H9 (cell line): ENCODE results near the gene JMJD1C. TPM values are rescaled to one million over a fixed set of nuclear protein-coding genes. Genes with fewer than 3 reads are reported as not detected.

ENCODE experiments used
- DNase-seq: peaks from one replicate; pipeline ENCODE4 v3.0.0-alpha.2; 2017
- H2AFZ ChIP-seq: one replicate; pipeline ENCODE4 v1.6.1; 2013; ENCODE audit warnings: mild to moderate bottlenecking, low read length, control low read depth, moderate library complexity
- H2AK5ac ChIP-seq: 2 replicates; pipeline ENCODE4 v1.6.1; 2013; ENCODE audit warnings: low read length, control low read depth, mixed read lengths; ENCODE audit not compliant: insufficient read length
- H2BK120ac ChIP-seq: one replicate; pipeline ENCODE4 v1.6.1; 2013; ENCODE audit warnings: low read depth, mild to moderate bottlenecking, low read length, control low read depth, inconsistent platforms; ENCODE audit not compliant: poor library complexity, severe bottlenecking
- H2BK12ac ChIP-seq: 2 replicates; pipeline ENCODE4 v1.6.1; 2013; ENCODE audit warnings: low read length, control low read depth, mixed read lengths, low read depth; ENCODE audit not compliant: insufficient read length
- H2BK15ac ChIP-seq: 2 replicates; pipeline ENCODE4 v1.6.1; 2013; ENCODE audit warnings: low read depth, low read length, control low read depth
- H2BK20ac ChIP-seq: one replicate; pipeline ENCODE4 v1.6.1; 2013; ENCODE audit warnings: low read depth, mild to moderate bottlenecking, low read length, control low read depth, inconsistent platforms; ENCODE audit not compliant: poor library complexity, severe bottlenecking
- H2BK5ac ChIP-seq: 2 replicates; pipeline ENCODE4 v1.6.1; 2013; ENCODE audit warnings: low read length, control low read depth, mixed read lengths; ENCODE audit not compliant: insufficient read length
- H3K14ac ChIP-seq: 2 replicates; pipeline ENCODE4 v1.6.1; 2013; ENCODE audit warnings: low read length, control low read depth; ENCODE audit not compliant: insufficient read depth
- H3K18ac ChIP-seq: 2 replicates; pipeline ENCODE4 v1.6.1; 2013; ENCODE audit warnings: low read depth, mild to moderate bottlenecking, mixed read lengths, low read length, control low read depth; ENCODE audit not compliant: insufficient read length
- H3K23ac ChIP-seq: 2 replicates; pipeline ENCODE4 v1.6.1; 2013; ENCODE audit warnings: low read length, control low read depth, mixed read lengths, low read depth; ENCODE audit not compliant: insufficient read length
- H3K23me2 ChIP-seq: 2 replicates; pipeline ENCODE4 v1.6.1; 2013; ENCODE audit warnings: low read depth, mild to moderate bottlenecking, mixed read lengths, low read length, control low read depth; ENCODE audit not compliant: insufficient read length, poor library complexity, severe bottlenecking
- H3K27ac ChIP-seq: 2 replicates; pipeline ENCODE4 v1.5.1; 2013; ENCODE audit warnings: low read length, control low read depth, mixed read lengths, low read depth; ENCODE audit not compliant: insufficient read length
- H3K27me3 ChIP-seq: 2 replicates; pipeline ENCODE4 v1.6.1; 2013; ENCODE audit warnings: low read length, control low read depth, inconsistent platforms; ENCODE audit not compliant: insufficient read depth
- H3K4ac ChIP-seq: 2 replicates; pipeline ENCODE4 v1.6.1; 2013; ENCODE audit warnings: low read depth, mild to moderate bottlenecking, control low read depth, inconsistent platforms, low read length, moderate library complexity
- H3K4me1 ChIP-seq: 2 replicates; pipeline ENCODE4 v1.6.1; 2013; ENCODE audit warnings: low read length, control low read depth, inconsistent platforms; ENCODE audit not compliant: insufficient read depth
- H3K4me2 ChIP-seq: 2 replicates; pipeline ENCODE4 v1.6.1; 2013; ENCODE audit warnings: low read length, control low read depth, mixed read lengths; ENCODE audit not compliant: insufficient read length, insufficient read depth
- H3K56ac ChIP-seq: 2 replicates; pipeline ENCODE4 v1.6.1; 2013; ENCODE audit warnings: low read depth, mild to moderate bottlenecking, mixed read lengths, low read length, control low read depth; ENCODE audit not compliant: insufficient read length
- H3K79me1 ChIP-seq: 2 replicates; pipeline ENCODE4 v1.6.1; 2013; ENCODE audit warnings: low read depth, mild to moderate bottlenecking, moderate library complexity, low read length, control low read depth, inconsistent platforms; ENCODE audit not compliant: insufficient read depth, poor library complexity, severe bottlenecking
- H3K79me2 ChIP-seq: 2 replicates; pipeline ENCODE4 v1.6.1; 2013; ENCODE audit warnings: low read length, control low read depth, inconsistent platforms; ENCODE audit not compliant: insufficient read depth
- H3K9ac ChIP-seq: 2 replicates; pipeline ENCODE4 v1.6.1; 2013; ENCODE audit warnings: low read length, control low read depth, mixed read lengths; ENCODE audit not compliant: insufficient read length; ENCODE audit errors: extremely low read depth
- H3K9me3 ChIP-seq: one replicate; pipeline ENCODE4 v1.6.1; 2013; ENCODE audit warnings: low read depth, low read length, inconsistent platforms; ENCODE audit not compliant: control insufficient read depth
- H3T11ph ChIP-seq: one replicate; pipeline ENCODE4 v1.6.1; 2013; ENCODE audit warnings: mild to moderate bottlenecking, low read length, control low read depth, inconsistent platforms
- H4K20me1 ChIP-seq: one replicate; pipeline ENCODE4 v1.6.1; 2013; ENCODE audit not compliant: control insufficient read depth, insufficient read length, insufficient read depth
- H4K5ac ChIP-seq: 2 replicates; pipeline ENCODE4 v1.6.1; 2013; ENCODE audit warnings: low read depth, mild to moderate bottlenecking, mixed read lengths, low read length, control low read depth; ENCODE audit not compliant: insufficient read length
- H4K8ac ChIP-seq: replicated peaks from 2 replicates; pipeline ENCODE4 v1.6.1; 2013; ENCODE audit warnings: low read length, control low read depth, mixed read lengths, low read depth; ENCODE audit not compliant: insufficient read length
- H4K91ac ChIP-seq: 2 replicates; pipeline ENCODE4 v1.6.1; 2013; ENCODE audit warnings: low read depth, mild to moderate bottlenecking, moderate library complexity, mixed read lengths, low read length, control low read depth; ENCODE audit not compliant: insufficient read length
- H3K27ac Mint-ChIP-seq, 3 experiments: 2 replicates in 2 of 3; 3 replicates in 1 of 3; pipeline ENCODE4 v1.8.0; 2020 to 2021; ENCODE audit warnings: mixed read lengths in 3 of 3, mild to moderate bottlenecking in 1 of 3, moderate library complexity in 1 of 3
- H3K27me3 Mint-ChIP-seq: 2 replicates; pipeline ENCODE4 v1.8.0; 2021; ENCODE audit warnings: low read depth, mild to moderate bottlenecking, moderate library complexity, mixed read lengths
- H3K36me3 Mint-ChIP-seq, 3 experiments: 2 replicates in 2 of 3; 3 replicates in 1 of 3; pipeline ENCODE4 v1.8.0; 2020 to 2021; ENCODE audit warnings: low read depth in 3 of 3, mixed read lengths in 3 of 3; ENCODE audit not compliant: insufficient read depth in 1 of 3
- H3K4me1 Mint-ChIP-seq, 2 experiments: 2 replicates each; pipeline ENCODE4 v1.8.0; 2020; ENCODE audit warnings: mixed read lengths in 2 of 2
- H3K4me3 Mint-ChIP-seq, 2 experiments: 2 replicates in 1 of 2; 3 replicates in 1 of 2; pipeline ENCODE4 v1.8.0; 2020 to 2021; ENCODE audit warnings: mild to moderate bottlenecking in 2 of 2, mixed read lengths in 2 of 2, moderate library complexity in 1 of 2
- H3K9me3 Mint-ChIP-seq, 2 experiments: 2 replicates in 1 of 2; 3 replicates in 1 of 2; pipeline ENCODE4 v1.8.0; 2020; ENCODE audit warnings: mild to moderate bottlenecking in 2 of 2, mixed read lengths in 2 of 2, moderate library complexity in 1 of 2
- CTCF ChIP-seq: fragments of 200-600 bp; sonication (generic); conservative IDR thresholded peaks from 3 replicates; pipeline ENCODE4 v1.8.0; 2021; ENCODE audit warnings: antibody characterized with exemption, mild to moderate bottlenecking
- WGBS: extraction: QIAGEN DNeasy Blood & Tissue Kit; methylation state at CpG from one replicate; pipeline ENCODE4 v1.1.7; 2013; ENCODE audit warnings: missing lambda C conversion rate, low lambda C conversion rate, mixed read lengths; ENCODE audit not compliant: insufficient read length; ENCODE audit errors: extremely low coverage; 5-methylcytosine and 5-hydroxymethylcytosine counted together
- total RNA-seq: library from RNA; stranded (reverse); gene quantifications from 2 replicates; pipeline ENCODE4 v1.2.1, GENCODE V29; 2021

JMJD1C gene
- total RNA-seq, 1 experiment from 2014 or later = 200 TPM

DNA sequence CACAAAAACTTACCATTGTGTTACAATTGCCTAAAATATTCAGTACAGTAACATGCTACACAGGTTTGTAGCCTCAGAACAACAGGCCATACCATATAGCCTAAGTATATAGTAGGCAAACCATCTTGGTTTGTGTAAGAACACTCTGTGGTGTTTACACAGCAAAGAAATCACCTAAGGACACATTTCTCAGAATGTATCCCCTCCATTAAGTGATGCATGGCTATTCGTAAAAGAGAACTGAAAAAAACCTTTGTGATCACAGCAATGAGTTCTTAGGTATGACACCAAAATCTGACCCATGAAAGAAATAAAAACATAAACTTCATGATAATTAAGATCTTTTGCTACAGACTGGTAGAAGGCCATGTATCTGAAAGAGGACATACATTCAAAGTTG is 121.5 kb downstream of the JMJD1C start:
- Histone ChIP-seq H3K9me3 (no peaks in the 10 kb centered on the region), H3K18ac (no peak overlapping the region), H3K27me3 (no peaks in the 10 kb centered on the region), H2AFZ (no peak overlapping the region), H4K91ac (no peak overlapping the region), H2BK15ac (no peak overlapping the region), H2AK5ac (no peak overlapping the region), H3K4me2 (no peak overlapping the region), H3K27ac (no peak overlapping the region), H3K79me2 (peaks cover 4% of the 10 kb centered on the region; the same call in 1 of the 2 replicates), H3K4ac (no peak overlapping the region), H4K20me1 (no peaks in the 10 kb centered on the region), H4K5ac (no peak overlapping the region), H3K4me1 (no peaks in the 10 kb centered on the region), H3K23ac (no peak overlapping the region), H3T11ph (no peak overlapping the region), H3K14ac (no peak overlapping the region), H3K23me2 (no peaks in the 10 kb centered on the region), H3K79me1 (peaks cover 2% of the 10 kb centered on the region), H2BK20ac (no peak overlapping the region), H3K56ac (no peak overlapping the region), H2BK5ac (no peak overlapping the region), H4K8ac (no peak overlapping the region), H2BK120ac (no peak overlapping the region), H3K9ac (no peak overlapping the region), H2BK12ac (no peak overlapping the region)
- no peak overlapping the region for H3K4me3 Mint-ChIP-seq
- no peaks in the 10 kb centered on the region for H3K27me3 Mint-ChIP-seq
- H3K9me3 Mint-ChIP-seq = no peaks in the 10 kb centered on the region
- DNase-seq = no peak
- WGBS = no CpG with 5 or more reads among the region's 1 CpG
- H3K36me3 Mint-ChIP-seq = no peaks in the 10 kb centered on the region
- peaks cover 2 to 3% of the 10 kb centered on the region in 2 experiments; a peak in 1 of 4 replicates for H3K4me1 Mint-ChIP-seq
- no peak overlapping the region; a peak in 1 of 7 replicates for H3K27ac Mint-ChIP-seq
- no peak for TF ChIP-seq CTCF
